Measurements from ENCODE around the gene CEP55. TPM values are rescaled to one million over a fixed set of nuclear protein-coding genes. Genes with fewer than 3 reads are reported as not detected.

CEP55 gene
- total RNA-seq, 1 donor, result 36.9 TPM

GRCh38 chr10:93454736-93455135 is 41.7 kb upstream of the CEP55 start:
- no peak overlapping the region for H3K4me3 ChIP-seq (ENCODE audit: low read depth, low read length)
- TF ChIP-seq CTCF (IDR thresholded peaks at IDR 0.05; ENCODE audit: insufficient read depth, low read length), result no peak
- no peak for DNase-seq (ENCODE audit: low read depth)

DNA sequence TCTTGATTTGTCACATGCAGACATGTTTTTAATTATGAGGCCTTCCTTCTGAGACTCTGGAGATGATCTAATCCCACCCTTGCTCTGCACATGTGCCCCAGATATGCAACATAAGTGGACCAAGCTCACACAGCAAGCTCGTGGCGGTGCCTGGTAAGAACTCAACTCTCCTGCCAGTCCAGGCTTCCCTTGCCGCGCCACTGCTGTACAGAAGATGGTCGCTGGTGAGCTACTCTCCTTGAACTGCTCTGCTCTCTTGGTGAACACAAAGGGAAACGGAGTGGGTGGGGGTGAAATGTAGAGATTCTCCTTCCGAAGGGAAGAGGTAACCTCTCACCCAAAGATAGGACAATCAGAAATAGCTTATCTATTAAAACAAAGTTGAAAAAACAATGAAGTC is 39.9 kb upstream of the CEP55 start:
- H3K4me3 ChIP-seq (ENCODE audit: low read depth, low read length), result no peak overlapping the region
- no peak for TF ChIP-seq CTCF (IDR thresholded peaks at IDR 0.05; ENCODE audit: insufficient read depth, low read length)
- DNase-seq (ENCODE audit: low read depth), result no peak

DNA sequence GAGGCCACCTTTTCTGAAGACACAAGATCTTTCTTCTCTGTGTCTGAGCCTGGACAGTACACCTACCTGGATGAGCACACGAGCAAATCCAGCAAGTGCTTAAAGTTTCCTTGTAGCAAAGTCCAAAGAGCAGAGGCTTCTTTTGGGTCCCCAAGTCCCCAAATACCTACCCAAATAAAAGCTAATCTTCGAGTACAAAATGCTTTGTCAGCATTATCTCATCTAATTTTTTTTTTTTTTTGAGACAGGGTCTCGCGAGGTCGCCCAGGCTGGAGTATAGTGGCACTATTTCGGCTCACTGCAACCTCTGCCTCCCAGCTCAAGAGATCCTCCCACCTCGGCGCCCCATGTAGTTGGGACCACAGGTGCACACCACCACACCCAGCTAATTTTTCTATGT is 38.9 kb upstream of the CEP55 start:
- no peak for DNase-seq (ENCODE audit: low read depth)
- no peak for TF ChIP-seq CTCF (IDR thresholded peaks at IDR 0.05; ENCODE audit: insufficient read depth, low read length)

GRCh38 chr10:93458821-93459257 is 37.6 kb upstream of the CEP55 start:
- peak; percentile 100 for DNase-seq (ENCODE audit: low read depth)
- TF ChIP-seq CTCF (IDR thresholded peaks at IDR 0.05; ENCODE audit: insufficient read depth, low read length), result no peak
- peak overlapping the region; percentile 20 for H3K4me3 ChIP-seq (ENCODE audit: low read depth, low read length)

More for the DNA sequence above, 38.9 kb upstream of the CEP55 start:
- no peak overlapping the region for H3K4me3 ChIP-seq (ENCODE audit: low read depth, low read length)

GRCh38 chr10:93459466-93459865 is 36.9 kb upstream of the CEP55 start:
- TF ChIP-seq CTCF (IDR thresholded peaks at IDR 0.05; ENCODE audit: insufficient read depth, low read length), result no peak
- H3K4me3 ChIP-seq (ENCODE audit: low read depth, low read length), result no peak overlapping the region
- DNase-seq (ENCODE audit: low read depth), result peak; percentile 46

DNA sequence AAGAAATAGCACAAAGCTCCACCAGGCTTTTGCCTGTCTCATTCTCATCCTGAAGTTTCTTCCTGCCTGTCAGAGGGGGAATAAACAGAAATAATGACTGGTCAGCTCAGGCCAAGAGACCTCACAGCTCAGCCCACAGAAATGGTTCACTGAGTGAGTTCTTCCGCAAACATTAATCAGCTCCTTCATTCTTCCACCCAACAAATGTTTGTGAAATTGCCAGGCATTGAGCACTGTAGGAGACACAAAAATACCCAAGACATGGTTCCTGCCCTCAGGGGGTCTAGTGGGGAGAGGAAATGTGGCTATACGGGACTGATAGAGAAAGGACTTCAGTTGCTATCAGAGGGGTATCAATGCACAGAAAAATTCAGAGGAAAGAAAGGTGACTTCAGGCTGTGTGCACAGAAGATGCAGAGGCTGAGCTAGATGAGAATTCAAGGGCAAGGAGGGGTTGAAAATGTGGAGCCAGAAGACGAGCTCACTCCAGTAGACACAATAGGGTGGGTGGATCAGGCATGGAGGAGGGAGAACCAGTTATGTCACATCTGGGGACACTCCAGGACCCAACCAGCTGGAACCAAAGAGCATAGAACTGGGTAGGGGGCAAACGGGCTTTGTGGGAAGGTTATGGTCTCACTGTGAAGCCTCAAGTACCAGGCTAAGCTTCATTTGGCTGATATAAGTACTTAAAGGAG is 35.2 kb upstream of the CEP55 start:
- no peak for TF ChIP-seq CTCF (IDR thresholded peaks at IDR 0.05; ENCODE audit: insufficient read depth, low read length)
- H3K4me3 ChIP-seq (ENCODE audit: low read depth, low read length), result no peak overlapping the region
- peak; percentile 65 for DNase-seq (ENCODE audit: low read depth)

- no peak overlapping the region for H3K4me3 ChIP-seq (ENCODE audit: low read depth, low read length)
- TF ChIP-seq CTCF (IDR thresholded peaks at IDR 0.05; ENCODE audit: insufficient read depth, low read length), result no peak
- peak; percentile 65 for DNase-seq (ENCODE audit: low read depth)
Measured at GRCh38 chr10:93461807-93462178, 34.6 kb upstream of the CEP55 start.
